Inferior parietal cortex (tissue), 1 donor: Measurements from ENCODE around the gene APOD.
"Not testable (repeated sequence)": the region's sequence is repeated elsewhere in the genome, so short reads cannot be mapped to it uniquely, and the experiment has no call there.

Source experiments
- DNase-seq: peaks from one replicate; pipeline ENCODE4 v3.0.0-alpha.2; 2016; ENCODE audit errors: extremely low spot score

The APOD gene

DNA sequence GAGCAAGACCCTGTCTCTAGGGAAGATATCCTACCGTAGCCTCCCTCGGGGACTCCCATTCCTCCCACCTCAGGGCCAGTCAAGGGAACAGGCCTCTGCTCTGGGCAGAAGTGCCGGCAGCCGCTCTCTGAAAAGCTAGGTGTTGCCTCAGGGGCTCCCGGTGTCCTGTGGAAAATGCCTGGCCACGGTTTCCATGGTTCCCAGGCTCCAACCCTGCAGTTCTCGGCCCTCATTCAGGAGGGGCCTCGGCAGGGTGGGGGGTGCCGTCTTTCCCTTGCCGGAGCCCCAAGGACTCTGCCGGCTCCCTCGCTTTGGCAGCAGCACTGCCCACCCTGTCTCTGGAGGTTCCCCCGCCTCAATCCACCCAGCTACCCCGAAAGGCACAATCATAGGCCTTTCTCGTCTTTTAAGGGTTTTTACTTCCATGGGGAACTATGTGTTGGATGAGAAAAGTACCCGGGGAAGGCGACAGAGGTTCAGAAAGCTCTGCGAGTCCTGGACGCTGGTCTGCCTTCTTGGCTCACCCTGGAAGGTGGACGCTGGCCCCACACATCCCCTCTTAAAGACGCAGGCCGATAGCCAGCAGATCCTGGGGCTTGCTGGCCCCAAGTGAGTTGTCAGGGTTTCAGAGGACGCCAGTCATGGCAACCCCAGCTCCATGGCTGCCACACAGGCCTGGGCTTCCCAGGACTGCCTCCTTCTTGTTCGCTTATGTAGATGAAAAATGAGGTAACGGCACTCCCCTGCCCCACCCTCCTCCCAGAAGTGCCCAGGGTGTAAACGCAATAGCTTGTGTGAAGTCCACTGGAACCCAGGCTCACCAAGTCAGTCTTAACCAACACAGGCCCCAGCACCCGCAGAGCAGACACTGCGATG lies 34.3 kb upstream of the APOD start:
- not testable (repeated sequence) for DNase-seq

DNA sequence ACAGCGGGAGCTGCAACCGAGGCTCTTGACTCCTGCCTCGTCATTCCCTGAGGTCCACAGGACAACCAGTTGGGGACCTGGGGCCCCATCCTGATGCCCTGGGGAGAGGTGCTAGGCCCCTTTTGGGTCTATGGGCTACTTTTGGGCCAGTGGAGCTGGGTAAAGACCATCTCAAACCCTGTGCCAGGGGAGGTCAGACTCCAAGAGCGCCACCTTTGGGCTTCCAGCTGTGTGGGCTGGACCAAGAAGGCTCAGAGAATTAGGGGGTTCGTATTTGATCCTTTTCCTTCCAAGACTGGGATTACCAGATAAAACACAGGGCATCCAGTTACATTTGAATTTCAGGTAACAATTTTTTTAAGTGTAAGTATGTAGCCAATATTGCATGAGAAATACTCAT lies 33.4 kb upstream of the APOD start:
- not testable (repeated sequence) for DNase-seq

DNA sequence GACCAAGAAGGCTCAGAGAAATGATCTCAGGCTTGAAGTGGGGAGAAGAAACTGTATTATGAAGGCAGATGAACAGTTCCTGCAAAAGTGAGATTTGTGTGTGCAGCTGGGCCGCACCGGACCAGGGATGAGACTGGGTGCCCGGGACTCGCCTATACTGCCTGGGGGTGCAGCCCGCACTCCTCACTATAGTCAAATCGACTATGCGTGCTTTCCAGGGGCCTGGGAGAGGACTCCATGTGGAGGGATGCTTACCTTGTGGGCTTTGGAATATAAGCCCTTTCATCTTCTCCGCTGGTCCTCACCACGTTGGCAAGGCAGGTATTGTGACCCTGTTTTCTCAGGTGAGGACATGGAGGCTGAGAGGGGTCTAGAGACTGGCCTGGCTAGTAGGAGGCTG lies 32.9 kb upstream of the APOD start:
- DNase-seq: no peak

DNA sequence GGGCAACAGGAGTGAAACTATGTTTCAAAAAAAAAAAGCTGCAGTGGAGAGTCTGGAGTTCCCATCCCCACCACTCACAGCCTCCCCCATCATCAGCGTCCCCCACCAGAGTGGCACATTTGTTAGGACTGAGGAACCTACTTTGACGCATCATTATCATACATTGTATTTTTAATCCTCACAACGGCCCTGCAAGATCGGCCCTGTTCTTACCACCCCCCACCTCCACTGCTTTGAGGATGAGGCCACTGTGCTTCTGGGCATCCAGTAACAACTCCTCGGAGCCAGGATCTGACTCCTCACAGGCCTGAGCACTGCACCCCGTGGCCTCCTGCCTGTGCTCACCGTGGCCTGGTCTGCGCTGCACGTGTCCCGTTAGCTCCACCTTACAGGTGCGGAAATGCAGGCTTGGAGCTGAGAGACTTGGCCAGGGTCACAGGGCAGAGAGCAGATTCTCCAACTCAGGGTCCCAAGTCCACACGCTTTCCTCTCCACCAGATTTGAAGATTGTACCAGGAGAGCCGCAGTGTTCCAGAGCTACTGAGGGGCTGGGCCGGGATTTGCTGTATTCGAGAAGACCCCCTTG lies 32.3 kb upstream of the APOD start:
- not testable (repeated sequence) for DNase-seq

GRCh38 chr3:195614672-195615504 lies 31.1 kb upstream of the APOD start:
- DNase-seq: not testable (repeated sequence)

DNA sequence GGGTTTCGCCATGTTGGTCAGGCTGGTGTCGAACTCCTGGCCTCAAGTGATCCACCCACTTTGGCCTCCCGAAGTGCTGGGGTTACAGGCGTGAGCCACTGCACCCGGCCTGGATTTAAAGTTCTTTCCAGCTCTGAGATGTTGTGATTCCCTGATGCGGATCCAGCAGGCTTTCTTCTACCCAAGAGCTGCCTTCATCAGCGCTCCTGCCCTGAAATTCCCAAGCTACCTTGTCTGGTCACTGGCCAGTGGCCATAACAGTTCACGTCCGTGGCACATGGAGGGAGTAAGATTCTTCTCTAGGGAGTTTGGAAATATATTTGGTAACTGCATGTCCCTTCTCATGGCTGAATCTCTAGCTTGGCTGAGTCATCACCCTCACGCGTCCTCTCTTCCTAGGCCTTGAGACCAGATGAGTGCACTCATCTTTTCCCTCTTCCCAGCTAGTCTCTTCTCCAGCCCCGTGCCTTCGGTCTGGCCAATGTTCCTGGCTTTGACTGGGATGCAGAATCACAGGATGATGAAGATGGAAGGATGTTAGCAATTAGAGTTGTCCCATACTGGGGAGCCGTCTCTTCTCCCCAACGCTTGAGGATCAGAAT lies 29.8 kb upstream of the APOD start:
- no peak for DNase-seq

DNA sequence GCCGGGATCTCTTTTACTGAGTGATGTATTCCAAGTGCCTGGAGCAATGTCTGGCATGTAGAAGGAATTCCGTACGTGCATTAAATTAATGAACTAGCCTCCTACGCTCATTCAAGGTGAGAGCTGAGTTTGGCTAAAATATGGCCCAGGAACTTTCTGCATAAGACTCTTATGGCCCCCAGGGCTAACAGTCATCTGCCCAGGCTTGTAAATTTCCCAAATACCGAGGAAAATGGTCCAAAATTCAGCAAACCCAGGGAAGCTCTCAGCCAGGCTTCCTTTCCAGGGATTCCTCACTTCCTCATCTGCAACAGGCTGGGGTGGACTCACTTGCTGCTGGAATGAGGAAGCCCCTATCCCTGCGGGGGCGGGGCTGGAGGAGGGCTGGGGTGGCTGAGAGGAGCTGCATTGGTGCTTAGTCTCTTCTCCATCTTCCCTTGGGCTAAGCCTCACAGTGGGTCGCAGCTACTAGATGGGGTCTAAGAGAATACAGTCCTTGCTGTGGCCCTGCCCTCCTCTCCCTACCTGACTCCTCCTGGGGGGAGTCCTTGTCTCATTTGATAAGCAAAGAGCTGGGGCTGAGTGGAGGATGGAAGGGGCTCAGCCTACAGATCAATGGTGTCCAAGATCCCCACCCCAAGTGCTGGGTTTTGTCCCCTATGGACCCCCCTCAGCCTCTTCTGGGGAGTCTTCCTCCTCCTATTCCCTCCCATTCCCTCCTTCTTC lies 28.5 kb upstream of the APOD start:
- no peak for DNase-seq

DNA sequence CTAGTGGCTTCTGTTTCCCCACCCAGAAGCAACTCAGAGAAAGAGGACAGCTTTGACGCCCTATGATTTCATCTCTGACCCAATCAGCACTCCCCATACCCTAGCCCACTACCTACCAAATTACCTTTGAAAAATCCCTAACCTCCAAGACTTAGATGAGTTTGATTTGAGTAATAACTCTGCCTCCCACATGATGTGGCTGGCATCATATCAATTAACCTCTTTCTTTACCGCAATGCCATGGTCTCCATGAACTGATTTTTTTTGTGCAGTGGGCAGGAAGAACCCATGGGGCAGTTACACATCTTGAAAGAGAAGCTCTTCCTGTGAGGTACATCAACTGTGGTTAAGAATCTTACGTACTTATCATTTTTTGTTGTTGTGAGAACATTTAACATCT lies 25.5 kb upstream of the APOD start:
- DNase-seq: no peak

- not testable (repeated sequence) for DNase-seq
These were observed 18.0 kb upstream of the APOD start for GRCh38 chr3:195601785-195602184.

DNA sequence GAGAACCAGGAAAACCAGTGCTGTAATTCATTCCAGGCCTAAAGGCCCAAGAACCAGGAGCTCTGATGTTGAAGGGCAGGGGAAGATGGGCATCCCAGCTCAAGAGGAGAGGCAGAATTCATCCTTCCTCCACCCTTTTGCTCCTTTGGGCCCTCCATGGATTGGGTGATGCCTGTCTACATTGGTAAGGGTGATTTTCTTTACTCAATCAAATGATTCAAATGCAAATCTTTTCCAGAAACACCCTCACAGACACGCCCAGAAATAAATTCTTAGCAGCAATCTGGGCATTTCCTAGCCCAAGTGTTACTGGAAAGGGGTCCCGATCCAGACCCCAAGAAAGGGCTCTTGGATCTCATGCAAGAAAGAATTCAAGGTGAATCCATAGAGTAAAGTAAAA lies 17.6 kb upstream of the APOD start:
- no peak for DNase-seq

- not testable (repeated sequence) for DNase-seq
These were observed 16.2 kb upstream of the APOD start for GRCh38 chr3:195599926-195600325.

DNA sequence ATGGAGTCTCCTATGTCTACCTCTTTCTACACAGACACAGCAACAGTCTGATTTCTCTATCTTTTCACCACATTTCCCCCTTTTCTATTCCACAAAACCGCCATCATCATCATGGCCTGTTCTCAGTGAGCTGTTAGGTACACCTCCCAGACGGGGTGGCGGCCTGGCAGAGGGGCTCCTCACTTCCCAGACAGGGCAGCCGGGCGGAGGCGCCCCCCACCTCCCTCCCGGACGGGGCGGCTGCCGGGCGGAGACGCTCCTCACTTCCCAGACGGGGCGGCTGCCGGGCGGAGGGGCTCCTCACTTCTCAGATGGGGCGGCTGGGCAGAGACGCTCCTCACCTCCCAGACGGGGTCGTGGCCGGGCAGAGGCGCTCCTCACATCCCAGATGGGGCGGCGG lies 15.8 kb upstream of the APOD start:
- not testable (repeated sequence) for DNase-seq

GRCh38 chr3:195597848-195598247 lies 14.1 kb upstream of the APOD start:
- no peak for DNase-seq

GRCh38 chr3:195597229-195597628 lies 13.5 kb upstream of the APOD start:
- DNase-seq: no peak

- DNase-seq: no peak
These were observed 13.0 kb upstream of the APOD start for GRCh38 chr3:195596765-195597171.

DNA sequence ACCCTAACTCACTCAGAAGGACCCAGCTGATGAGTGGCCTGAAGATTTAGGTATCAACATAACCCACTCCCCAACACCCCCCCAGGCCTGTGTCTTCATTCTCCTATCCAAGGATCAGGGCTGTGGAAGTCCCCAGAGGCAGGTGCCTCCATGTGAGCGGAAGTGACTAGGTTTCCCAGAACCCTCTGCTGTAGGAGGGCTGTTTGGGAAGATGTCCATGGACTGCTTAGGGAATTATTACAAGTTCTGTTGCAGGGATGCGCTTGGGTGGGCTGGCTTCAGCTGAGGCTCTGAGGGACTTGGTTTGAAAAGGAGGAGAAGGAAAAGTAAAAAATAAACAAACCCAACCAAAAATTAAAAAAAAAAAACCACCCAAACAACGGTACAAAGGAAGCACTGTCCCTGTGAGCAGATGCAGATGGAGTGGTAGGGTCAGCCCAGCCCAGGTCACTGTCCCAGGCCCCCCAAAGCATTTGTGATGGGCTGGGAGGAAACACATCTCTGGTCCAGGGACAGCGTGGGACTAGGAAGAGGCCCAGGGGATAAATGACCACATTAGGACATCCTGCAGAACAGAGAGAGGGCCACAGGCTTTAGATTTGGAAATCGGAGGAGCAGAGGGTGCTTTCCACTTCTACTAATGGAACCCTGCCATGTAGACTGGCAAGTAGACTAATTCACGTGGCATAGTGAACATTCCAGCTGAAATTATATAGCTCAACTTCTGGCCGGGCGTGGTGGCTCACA lies 12.2 kb upstream of the APOD start:
- no peak for DNase-seq

DNA sequence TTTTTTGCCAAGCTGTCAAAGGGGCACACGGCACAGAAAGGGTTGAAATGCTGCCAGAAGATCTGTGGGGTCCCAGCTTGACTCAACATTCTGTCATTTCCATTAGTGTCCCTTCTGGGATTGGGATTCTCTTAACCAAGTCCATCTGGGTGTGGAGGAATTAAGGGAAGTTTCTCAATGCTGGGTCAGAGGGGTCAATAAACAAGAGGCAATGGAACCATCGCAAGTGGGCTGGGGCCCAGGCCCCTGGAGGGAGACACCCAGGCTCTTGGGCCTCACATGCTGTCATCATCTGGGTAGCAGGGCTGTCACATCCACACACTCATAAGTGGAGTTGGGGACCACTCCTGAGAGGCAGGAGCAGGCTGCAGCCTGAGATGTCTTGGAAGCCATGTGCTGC lies 8.1 kb upstream of the APOD start:
- no peak for DNase-seq

- no peak for DNase-seq
These were observed 7.5 kb upstream of the APOD start for GRCh38 chr3:195591220-195591619.

- not testable (repeated sequence) for DNase-seq
These were observed 6.6 kb upstream of the APOD start for GRCh38 chr3:195590381-195590780.

DNA sequence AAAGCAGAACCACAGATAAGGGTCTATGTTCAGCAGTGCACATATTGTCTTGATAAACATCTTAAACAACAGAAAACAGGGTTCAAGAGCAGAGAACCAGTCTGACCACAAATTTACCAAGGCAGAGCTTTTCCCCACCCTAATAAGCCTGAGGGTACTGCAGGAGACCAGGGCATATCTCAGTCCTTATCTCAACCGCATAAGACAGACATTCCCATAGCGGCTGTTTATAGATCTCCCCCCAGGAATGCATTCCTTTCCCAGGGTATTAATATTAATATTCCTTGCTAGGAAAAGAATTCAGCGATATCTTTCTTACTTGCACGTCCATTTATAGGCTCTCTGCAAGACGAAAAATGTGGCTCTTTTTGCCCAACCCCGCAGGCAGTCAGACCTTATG lies 6.1 kb upstream of the APOD start:
- not testable (repeated sequence) for DNase-seq

- no peak for DNase-seq
These were observed 4.1 kb upstream of the APOD start for GRCh38 chr3:195587824-195588223.
